Activated CD4-positive, alpha-beta T cell treated with anti-CD3 and anti-CD28 coated beads, Interleukin-10, Interleukin-2, amounts not matched to agents 100 ng/mL and 50 ng/mL, durations not matched to agents 16 hours and 8 hours (primary cell): ENCODE data around the gene LDAF1.

Experiments used
- DNase-seq: peaks from one replicate; pipeline ENCODE4 v3.0.0-alpha.2; 2020

The LDAF1 gene

GRCh38 chr16:21197621-21198020 is 39.1 kb downstream of the LDAF1 start:
- DNase-seq, result no peak

DNA sequence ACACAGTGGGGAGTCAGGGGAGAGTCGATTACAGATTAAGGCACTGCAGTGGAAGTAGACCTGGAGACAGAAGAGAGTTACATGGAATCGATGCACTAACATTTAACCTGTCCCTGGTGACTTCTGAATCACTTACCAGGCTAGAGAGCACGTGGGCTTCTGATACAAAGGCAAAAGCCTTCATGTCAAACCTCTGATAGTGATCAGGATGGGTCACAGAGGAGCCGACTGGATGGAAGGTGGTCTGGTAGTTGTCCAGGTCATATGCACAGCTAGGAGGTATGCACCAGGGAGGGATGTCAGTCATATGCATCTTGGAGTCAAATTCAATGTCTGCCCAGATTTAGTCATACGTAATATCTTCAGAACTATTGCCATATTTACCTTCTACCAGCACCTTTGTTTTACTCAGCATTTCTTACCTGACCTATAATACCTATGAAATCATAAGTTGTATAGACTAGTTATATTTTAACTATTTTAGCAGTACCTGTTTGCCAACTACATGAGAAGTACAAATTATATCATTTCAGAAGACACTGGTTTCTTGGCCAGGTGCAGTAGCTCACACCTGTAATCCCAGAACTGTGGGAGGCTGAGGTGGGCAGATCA is 41.2 kb downstream of the LDAF1 start:
- no peak for DNase-seq

DNA sequence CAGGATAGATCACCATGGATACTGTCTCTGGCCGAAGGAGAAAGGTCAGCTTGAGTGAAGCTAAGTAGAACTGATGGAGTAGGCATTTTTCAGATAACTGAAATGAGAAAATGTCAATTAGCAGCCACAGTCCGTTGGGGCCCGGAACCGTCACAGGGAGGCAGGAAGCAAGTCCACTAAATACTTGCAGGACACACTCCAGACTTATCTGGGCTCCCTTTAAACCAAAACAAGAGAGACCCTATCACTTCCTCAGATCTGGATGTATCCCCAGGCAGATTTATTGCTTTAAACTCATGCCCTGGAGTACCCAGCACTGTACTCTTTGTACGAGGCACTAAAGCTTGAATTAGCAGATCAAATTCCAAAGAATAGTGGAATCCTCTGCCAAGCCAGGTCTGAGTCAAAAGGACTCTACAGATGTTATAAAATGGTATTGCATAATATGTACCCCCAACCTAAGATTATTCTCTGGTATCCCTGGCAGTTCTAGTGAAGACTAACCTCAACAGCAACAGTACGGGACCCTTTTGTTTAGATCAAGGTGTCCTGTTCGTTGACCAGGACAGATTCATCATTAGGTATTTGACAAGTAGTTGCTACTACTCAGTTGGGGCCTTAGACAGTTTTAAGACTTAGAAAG is 44.8 kb downstream of the LDAF1 start:
- no peak for DNase-seq

GRCh38 chr16:21205303-21205702 is 46.8 kb downstream of the LDAF1 start:
- DNase-seq, result no peak

GRCh38 chr16:21206550-21206949 is 48.1 kb downstream of the LDAF1 start:
- DNase-seq, result no peak

GRCh38 chr16:21208446-21209230 is 50.2 kb downstream of the LDAF1 start:
- no peak for DNase-seq

- no peak for DNase-seq
Observed at GRCh38 chr16:21211486-21211885, 53.0 kb downstream of the LDAF1 start, which contains the start of gene ZP2. ZP2 (minus strand) TSS chr16:21211574; CDS start chr16:21211547, 27 bp downstream.

- DNase-seq, result no peak
Observed at GRCh38 chr16:21214086-21214485, 55.6 kb downstream of the LDAF1 start.

DNA sequence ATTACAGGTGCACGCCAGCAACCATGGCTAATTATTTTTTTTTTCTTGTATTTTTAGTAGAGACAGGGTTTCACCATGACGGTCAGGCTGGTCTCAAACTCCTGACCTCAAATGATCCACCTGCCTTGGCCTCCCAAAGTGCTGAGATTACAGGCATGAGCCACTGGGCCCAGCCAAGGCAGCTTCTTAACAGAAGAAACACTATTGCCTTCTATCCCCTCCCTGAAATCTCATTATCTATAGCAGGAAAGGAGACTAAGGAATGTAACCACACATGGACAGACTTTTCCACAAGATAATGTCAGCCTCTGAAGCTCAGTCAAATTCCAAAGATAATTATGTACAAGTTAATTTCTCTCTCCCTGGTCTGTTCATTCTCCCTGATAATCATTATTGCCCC is 58.6 kb downstream of the LDAF1 start:
- DNase-seq, result no peak

DNA sequence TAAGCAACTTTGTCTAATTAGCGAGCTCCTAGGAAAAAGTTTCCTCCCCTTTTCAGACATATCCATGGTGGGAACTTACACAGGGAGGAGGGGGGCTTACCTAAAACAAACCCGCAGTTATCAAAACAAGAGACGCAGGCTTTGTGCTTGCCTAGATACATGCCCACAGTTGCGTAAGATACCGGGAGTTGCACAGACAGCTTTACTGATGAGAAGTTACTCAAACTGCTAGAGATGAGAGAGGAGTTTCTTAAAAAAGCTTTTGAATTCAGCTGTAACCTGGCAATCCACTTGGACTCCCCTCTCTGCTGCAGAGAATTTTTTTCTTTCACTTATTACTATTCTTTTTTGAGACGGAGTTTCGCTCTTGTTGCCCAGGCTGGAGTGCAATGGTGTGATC is 59.7 kb downstream of the LDAF1 start:
- no peak for DNase-seq

DNA sequence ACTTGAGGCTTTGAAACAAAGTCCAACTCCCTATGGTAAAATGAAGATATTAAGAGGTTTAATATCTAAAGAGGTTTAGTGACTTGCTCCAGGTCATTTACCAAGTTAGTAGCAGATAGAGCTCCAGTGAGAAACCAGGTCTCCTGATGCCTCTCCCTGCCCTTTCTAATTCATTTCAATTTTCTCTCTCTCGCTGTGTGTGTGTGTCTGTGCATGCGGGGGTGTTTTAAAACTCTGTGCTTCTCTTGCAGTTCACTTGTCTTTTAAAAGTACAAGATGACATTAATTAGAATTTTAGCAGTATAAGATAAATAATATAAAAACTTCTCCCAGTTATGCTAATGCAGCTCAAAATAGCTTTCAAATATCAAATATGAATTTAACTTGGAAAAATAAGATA is 61.1 kb downstream of the LDAF1 start:
- no peak for DNase-seq

DNA sequence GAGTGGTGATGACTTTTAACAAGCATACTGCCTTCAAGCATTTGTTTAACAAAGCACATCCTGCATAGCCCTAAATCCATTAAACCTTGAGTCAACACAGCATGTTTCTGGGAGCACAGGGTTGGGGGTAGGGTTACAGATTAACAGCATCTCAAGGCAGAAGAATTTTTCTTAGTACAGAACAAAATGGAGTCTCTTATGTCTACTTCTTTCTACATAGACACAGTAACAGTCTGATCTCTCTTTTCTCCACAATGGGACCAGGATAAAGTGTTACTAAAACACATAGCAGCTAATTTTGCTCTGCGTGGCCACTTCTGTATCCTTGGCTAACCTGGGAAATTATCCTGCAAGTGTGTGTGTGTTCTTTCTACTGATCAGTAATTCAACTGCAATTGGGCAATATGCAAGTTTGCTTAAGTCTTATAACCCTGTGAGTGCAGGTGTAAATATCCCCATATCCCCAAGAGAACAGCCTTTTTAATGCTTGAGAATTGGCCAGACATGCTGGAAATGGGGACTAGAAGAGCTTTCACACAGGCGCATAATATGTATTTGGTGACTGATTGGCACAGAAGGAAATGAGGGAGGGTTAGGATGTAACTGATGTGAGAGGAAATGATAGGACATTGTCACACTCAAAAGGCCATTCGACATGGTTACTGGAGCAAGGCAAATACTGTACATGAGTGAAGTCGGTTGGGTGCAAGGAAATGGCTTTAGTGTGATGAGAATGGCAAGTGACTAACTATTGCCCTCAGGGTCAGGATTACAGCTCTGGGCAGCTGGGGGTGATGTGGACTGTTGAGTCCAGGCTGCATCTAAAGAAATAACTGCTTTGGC is 64.2 kb downstream of the LDAF1 start:
- no peak for DNase-seq

- no peak for DNase-seq
Observed at GRCh38 chr16:21223787-21224186, 65.3 kb downstream of the LDAF1 start.

GRCh38 chr16:21224800-21225199 is 66.3 kb downstream of the LDAF1 start:
- DNase-seq, result peak; percentile 25

- no peak for DNase-seq
Observed at GRCh38 chr16:21226749-21227148, 68.3 kb downstream of the LDAF1 start.

- no peak for DNase-seq
Observed at GRCh38 chr16:21227866-21228265, 69.4 kb downstream of the LDAF1 start.

GRCh38 chr16:21228361-21228872 is 69.9 kb downstream of the LDAF1 start:
- DNase-seq, result no peak
